ENCODE results near the gene BSG. TPM values are rescaled to one million over a fixed set of nuclear protein-coding genes. Genes with fewer than 3 reads are reported as not detected.

BSG gene
- total and polyA plus RNA-seq, 9 of the 15 experiments (the other 6 are each of a cell fraction or from before 2014, with no cell fraction given) = 4.6 to 495 (median 187) TPM

- H3K9me3 ChIP-seq (replicated peaks; ENCODE audit: control insufficient read depth, insufficient read depth, low read depth, low read length) = no peaks in the 10 kb centered on the region
- no peak overlapping the region for H3K4me2 ChIP-seq (ENCODE audit: insufficient read depth, low read length)
- TF ChIP-seq ZNF24 (IDR thresholded peaks at IDR 0.05) (no peak), CCNT2 (IDR thresholded peaks at IDR 0.05; ENCODE audit: borderline replicate concordance, extremely low read depth, insufficient read length, low read depth, low read length) (peak; percentile 32), ATF4 (CRISPR knock-in tag; IDR thresholded peaks at IDR 0.05) (0 out of 2 replicates have a peak, but pooled peaks have one; percentile 4), IRF2 (CRISPR knock-in tag; IDR thresholded peaks at IDR 0.05) (no peak), BRD4 (IDR thresholded peaks at IDR 0.05) (no peak), FOXA1 (IDR thresholded peaks at IDR 0.05; ENCODE audit: borderline replicate concordance) (no peak), HDGF (IDR thresholded peaks at IDR 0.05) (no peak), ZNF140 (CRISPR knock-in tag; IDR thresholded peaks at IDR 0.05) (no peak), ZBTB7A (IDR thresholded peaks at IDR 0.05; ENCODE audit: borderline replicate concordance, control insufficient read depth, low read depth, low read length) (0 out of 2 replicates have a peak, but pooled peaks have one; percentile 16), RBFOX2 (IDR thresholded peaks at IDR 0.05; ENCODE audit: low read depth, low read length) (peak; percentile 39), POLR2G (IDR thresholded peaks at IDR 0.05; ENCODE audit: low read depth, low read length) (peak; percentile 16; the same call in 1 of the 2 replicates), CBX3 (IDR thresholded peaks at IDR 0.05; ENCODE audit: borderline replicate concordance in 1 of 2, low read length in 2 of 2) (no peak), ZNF518B (CRISPR knock-in tag; IDR thresholded peaks at IDR 0.05) (no peak)
- H3K9ac ChIP-seq (ENCODE audit: insufficient read depth in 1 of 2, low read depth in 2 of 2, low read length in 2 of 2) = peak overlapping the region in 1 of 2 experiments; percentile 35; a peak in 2 of 4 replicates
- H3K4me3 ChIP-seq = no peak overlapping the region
- H3K27ac ChIP-seq (ENCODE audit: extremely low read depth, low read depth, low read length) = no peak overlapping the region
- in situ Hi-C loops (cut with MboI) = no loop called here
- no peak overlapping the region for H2AFZ ChIP-seq (ENCODE audit: low read depth, low read length)
- FAIRE-seq (no peak), DNase-seq (ENCODE audit: extremely low read depth in 1 of 4, low spot score in 3 of 4) (no peak), ATAC-seq (peak; percentile 32)
- H3K4me1 ChIP-seq (replicated peaks in 1 of 2; ENCODE audit: control insufficient read depth in 2 of 2, insufficient read depth in 2 of 2, low read length in 2 of 2) = peaks cover 0 to 86% of the 10 kb centered on the region in 2 experiments; a peak in 2 of 5 replicates
- WGBS (ENCODE audit: insufficient coverage, low coverage, missing lambda C conversion rate) = 83% methylated on average over 25 of the region's 27 CpGs
- no peaks in the 10 kb centered on the region for H3K9me1 ChIP-seq (ENCODE audit: control insufficient read depth, insufficient read depth, low read length)
- CTCF ChIA-PET (ENCODE audit: low intra/inter-chr PET ratio) = interaction anchor here (1.1 kb wide), 1 partner anchor 151 kb away, joined by 4 read pairs; no protein-coding TSS in a partner anchor
- POLR2A ChIA-PET = interaction anchor here (0.6 to 3.1 kb wide), 6 partner anchors 9 to 255 kb away, joined by 3 to 41 read pairs (median 8); partner anchors contain the start of gene BSG
- intact Hi-C loops (cut with micrococcal nuclease) = loop anchor here (10.0 kb wide), 2 partner anchors 49 to 151 kb away; partner anchors contain the start of gene CDC34
- H3K79me2 ChIP-seq (ENCODE audit: control insufficient read depth, insufficient read depth, low read length) = peaks cover 22% of the 10 kb centered on the region
- peaks cover 36% of the 10 kb centered on the region for H4K20me1 ChIP-seq (replicated peaks; ENCODE audit: control insufficient read depth, insufficient read depth, low read length)
- BruUV-seq (replicated peaks) = no TSS peak
- H3K27me3 ChIP-seq (ENCODE audit: control insufficient read depth in 2 of 2, insufficient read depth in 2 of 2, low read length in 2 of 2) = no peaks in the 10 kb centered on the region
- H3K36me3 ChIP-seq (ENCODE audit: control insufficient read depth, insufficient read depth, low read length) = peaks cover 47% of the 10 kb centered on the region; the same call in 1 of the 3 replicates
These were observed 11.0 kb downstream of the BSG start for GRCh38 chr19:583198-583967.
